Anterior cingulate cortex (tissue), 58 donors: ENCODE data around the gene CFAP299.
"Not testable (repeated sequence)": the region's sequence is repeated elsewhere in the genome, so short reads cannot be mapped to it uniquely, and the experiment has no call there.

Experiments used
- DNase-seq, 58 donors: peaks; one replicate each; lab custom pipeline; 2025; lab: John Stamatoyannopoulos, UW

The CFAP299 gene

DNA sequence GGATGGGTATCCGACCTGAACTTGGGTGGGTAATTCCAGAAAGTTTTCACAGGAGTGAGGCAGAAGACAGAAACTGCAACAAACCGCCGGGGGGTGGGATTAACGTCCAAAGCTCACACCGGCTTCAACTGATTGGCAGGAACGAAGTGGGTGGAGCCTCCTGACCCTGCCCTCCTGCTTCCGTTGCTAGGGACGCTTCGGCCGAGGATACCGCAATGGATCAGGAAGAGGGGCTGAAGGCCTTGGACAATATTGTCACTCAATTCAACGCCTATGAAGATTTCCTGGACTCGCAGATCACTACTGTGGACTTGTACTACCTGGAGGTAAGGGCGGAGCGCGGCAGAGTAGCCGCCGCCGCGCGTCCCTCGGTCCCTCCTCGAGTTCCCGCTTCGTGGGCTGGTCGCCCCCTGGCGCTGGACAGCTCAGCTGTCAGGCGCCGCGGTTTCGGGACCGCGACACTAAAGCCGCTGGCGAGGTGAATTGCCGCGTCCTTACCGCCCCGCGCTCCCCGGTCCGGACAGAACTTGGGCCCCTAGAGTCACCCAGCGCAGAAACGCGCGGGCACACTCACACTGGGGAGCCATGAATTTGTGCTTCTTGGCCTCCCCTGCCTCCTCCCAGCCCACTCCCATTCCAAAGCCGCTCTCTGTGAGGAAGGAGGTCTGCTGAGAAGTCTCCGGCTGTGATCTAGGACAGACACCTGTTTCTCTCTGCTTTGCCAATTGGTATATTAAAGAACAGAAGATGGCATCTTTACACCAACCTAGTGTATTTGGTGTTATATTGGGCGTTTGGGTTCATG lies at the start of gene CFAP299:
CFAP299 (plus strand) TSS at position 177 of the 805 bp plus-strand sequence.
- peak in 49 of 58 donors; percentile 1 to 74 (median 22) for DNase-seq

DNA sequence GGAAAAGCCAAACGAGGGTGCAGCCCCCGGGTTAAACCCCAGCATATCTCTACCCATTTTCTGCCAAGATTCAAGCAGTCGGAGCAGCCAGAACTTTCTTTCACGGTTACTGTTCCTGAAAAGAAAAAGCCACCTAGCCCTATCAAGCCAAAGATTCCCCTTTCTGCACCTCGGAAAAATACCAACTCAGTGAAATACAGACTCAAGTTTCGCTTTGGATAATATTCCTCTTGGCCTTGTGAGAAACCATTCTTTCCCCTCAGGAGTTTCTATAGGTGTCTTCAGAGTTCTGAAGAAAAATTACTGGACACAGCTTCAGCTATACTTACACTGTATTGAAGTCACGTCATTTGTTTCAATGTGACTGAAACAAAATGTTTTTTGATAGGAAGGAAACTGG lies 49.1 kb upstream of the CFAP299 start:
- DNase-seq = no peak

DNA sequence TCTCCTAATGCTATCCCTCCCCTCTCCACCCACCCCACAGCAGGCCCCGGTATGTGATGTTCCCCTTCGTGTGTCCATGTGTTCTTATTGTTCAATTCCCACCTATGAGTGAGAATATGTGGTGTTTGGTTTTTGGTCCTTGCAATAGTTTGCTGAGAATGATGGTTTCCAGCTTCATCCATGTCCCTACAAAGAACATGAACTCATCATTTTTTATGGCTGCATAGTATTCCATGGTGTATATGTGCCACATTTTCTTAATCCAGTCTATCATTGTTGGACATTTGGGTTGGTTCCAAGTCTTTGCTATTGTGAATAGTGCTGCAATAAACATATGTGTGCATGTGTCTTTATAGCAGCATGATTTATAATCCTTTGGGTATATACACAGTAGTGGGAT lies 44.9 kb upstream of the CFAP299 start:
- DNase-seq = not testable (repeated sequence)

DNA sequence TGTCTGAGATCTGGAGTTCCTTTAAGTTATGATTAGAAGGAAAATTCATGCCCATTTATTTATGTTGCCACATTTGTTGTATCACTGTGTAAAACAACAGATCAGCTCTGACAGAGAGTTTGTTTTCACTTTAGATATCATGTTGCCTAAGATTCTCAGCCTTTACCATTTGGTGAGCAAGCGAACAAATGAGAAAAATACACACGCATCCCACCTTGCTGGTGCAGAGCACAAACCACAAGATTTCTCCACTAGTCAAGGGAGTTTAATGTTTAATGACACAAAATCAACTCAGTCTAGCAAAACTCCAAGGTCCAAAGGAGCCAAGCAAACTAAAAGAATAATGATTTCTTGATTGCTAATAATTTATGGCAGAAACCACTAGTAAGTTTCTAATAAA lies 41.3 kb upstream of the CFAP299 start:
- DNase-seq = no peak

DNA sequence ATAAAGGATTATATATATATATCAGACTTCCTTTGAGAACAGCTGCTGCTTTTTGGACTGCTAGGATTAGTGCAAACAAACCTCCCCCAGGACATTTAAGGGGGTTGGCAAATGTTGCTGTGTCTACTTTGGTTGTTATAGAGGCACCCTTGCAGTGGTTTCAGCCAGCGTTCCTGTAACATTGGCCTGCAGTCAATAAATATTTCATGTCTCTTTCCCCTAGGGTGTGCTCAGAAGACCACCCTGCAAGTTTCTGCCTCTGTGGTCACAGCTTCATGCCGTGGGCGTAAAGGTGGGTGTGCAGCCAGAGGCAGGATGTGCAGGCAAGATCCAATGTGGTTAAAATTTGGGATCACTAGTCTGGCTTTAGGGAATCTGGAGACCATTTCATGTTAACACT lies 40.2 kb upstream of the CFAP299 start:
- no peak for DNase-seq

DNA sequence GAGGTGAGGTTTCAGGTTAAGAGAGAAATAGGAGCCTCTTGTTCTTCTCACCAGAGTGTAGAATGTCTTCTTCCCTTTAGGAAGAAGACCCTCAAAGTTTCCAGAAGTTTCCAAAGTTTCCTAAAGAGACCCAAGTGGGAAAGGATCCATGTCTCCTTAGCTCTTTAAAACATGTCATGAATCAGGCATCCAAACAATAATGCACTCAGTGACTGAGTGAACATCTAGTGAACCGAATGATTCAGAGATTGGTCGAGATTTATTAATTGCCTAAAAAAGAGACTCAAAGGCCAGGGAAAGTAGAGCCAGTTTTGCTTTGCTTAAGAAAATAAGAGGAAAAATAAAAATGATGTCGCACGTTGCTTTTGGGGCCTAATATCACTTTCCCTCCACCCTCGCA lies 39.7 kb upstream of the CFAP299 start:
- no peak for DNase-seq

DNA sequence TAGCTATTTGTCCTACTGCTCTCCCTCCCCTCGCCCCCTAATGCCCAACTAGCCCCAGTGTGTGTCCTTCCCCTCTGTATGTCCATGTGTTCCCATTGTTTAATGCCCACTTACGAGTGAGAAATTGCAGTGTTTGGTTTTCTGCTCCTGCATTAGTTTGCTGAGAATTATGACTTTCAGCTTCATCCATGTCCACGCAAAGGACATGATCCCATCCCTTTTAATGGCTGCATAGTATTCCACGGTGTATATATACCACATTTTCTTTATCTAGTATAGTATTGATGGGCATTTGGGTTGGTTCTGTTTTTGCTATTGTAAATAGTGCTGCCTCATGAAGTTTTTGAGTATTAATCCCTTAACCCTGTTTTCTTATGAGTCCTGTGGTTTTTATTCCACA lies 33.6 kb upstream of the CFAP299 start:
- DNase-seq = no peak

DNA sequence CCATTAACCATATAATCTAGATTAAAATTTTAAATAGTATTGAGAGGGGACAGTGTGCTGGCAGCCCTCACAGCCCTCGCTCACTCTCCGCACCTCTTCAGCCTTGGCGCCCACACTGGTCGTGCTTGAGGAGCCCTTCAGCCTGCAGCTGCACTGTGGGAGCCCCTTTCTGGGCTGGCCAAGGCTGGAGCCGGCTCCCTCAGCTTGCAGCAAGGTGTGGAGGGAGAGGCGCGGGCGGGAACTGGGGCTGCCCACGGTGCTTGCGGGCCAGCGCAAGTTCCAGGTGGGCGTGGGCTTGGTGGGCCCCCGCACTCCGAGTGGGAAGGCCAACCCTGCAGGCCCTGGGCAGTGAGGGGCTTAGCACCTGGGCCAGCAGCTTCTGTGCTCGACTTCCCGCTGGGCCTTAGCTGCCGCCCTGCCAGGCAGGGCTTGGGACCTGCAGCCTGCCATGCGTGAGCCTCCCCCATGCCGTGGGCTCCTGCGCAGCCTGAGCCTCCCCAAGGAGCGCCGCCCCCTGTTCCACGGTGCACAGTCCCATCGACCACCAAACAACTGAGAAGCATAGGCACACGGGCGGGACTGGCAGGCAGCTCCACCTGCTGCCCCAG lies 32.8 kb upstream of the CFAP299 start:
- no peak for DNase-seq

DNA sequence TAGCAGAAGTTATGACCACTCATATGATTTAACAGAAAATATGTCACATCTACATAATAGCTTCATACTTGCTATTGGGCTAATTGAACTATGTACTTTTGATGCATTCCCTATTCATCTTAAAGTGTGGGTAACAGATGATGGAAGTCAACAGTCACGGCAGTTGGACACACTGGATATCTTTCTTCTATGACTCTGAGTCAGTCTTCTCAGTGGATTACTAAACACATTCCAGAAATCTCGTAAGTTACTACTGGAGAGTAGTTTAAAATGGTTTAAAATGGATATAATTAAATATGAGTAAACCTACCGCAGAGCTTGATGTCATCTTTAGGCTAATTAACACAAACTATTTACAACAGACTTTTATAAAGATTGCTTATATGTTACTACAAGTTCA lies 30.1 kb upstream of the CFAP299 start:
- no peak for DNase-seq

DNA sequence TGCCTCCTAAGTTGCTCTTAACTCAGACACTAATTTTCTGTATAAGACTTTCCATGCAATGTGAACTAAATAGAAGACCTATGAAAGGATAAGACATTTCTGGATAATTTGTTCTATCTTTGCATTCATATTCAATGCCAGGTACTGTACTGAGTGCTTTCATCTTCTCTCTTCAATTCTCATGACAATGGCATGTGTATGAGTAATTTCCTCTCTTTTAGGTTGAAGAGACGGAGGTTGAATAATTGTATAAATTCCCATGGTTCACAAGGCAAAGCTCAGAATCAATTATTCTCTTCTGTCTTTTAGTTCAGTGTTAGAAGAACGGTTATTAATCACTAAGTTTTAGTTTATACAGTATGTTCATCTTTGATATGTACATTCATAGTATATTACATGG lies 29.3 kb upstream of the CFAP299 start:
- no peak for DNase-seq

DNA sequence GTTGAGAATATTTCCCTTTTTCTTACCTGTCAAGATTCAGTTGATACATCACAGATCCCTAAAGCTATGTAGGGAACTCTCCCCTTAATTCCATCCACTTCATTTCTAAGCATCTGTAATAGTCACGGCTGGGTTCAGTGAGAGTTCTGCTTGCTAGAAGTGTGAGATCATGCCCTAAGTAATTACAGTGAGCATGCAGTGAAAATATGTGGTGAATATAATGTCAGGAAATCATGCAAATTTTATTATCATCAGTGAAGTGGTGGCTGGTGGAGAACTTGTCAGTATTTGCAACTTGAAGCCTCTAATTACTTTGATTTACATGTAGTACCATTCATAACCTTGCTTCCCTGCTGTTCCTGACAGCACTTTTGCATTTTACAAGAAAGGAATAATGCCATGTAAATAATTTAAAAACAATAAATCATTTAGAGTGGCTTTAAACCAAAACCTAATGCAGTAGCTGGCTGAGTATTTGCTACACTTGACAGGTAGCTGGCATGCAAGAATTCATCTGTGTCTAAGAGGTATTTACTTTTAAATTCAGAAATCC lies 28.3 kb upstream of the CFAP299 start:
- no peak for DNase-seq

DNA sequence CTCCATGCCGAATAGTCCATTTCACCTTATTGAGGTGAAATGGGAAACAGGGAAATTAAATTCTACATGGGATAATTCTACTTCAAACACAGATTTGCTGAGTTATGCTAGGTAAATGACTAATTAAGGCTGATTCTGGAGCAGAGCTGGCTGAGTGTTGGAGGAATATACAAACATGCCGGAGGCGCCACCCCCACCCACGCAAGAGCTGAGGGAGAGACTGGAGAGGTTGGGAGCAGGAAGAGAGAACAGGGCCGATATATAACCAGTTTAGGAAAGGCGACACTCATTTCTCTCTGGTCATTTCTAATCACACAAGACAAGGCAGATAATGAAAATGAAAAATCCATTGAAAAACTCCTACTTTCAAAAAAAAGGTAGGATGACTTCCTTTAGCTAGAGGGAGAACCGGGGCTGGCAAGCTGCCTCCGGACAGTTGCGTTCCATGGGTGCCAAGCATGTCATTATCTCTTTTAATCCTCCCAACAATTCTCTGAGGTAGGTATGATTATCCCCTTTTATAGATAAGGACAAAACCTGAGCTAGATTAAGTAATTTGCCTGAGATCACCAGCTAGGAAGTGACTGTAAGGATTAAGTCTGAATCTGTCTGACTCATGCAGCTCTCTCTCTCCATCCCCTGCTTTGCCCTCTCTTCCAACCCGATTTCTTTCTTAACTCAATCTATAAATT lies 27.6 kb upstream of the CFAP299 start:
- peak in 3 of 58 donors; percentile 2 to 4 (median 3) for DNase-seq

DNA sequence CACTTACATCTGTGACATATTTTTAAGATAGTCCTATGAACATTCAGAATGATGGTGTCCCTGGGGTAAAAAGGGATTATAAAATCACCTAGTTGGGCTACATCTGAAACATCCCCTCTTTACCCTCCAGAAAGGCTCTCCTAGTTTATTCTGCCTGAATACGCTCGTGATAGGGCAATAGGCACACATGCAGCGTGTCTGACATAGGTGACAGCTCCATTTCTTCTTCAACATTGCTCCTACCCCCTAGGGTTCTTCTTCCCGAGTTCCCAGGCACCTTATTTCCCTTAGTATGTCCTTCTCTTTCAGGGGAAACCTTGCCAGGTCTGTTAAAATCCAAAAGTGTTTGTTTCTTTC lies 27.1 kb upstream of the CFAP299 start:
- DNase-seq = no peak

DNA sequence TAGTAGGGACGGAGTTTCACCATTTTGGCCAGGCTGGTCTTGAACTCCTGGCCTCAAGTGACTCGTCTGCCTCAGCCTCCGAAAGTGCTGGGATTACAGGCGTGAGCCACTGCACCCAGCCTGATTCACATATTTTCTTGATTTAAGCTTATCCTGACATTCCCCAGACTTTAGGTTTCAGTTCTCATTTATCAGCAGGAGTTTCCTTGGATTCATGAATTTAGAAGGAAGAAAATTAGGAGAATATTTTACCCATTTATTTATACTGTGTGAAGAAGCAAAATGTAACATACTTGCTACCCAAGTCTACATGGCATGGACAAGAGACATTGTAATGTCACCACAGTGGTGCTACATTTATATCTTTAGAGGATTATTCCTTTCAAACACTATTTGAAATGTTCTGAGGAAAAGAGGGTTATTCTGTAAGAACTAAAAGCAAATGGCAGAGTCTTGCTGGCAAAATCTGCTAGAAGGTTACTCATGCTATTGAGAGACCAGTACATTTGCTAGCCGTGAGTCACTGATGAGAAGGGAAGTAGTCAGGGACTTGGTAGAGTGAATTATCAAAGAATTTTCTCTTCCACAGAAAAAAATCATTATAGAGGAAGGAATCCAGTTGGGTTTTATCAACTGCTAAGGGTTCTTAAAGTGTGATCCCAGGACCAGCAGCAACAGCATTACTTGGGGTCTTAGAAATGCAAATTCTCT lies 26.1 kb upstream of the CFAP299 start:
- no peak for DNase-seq

DNA sequence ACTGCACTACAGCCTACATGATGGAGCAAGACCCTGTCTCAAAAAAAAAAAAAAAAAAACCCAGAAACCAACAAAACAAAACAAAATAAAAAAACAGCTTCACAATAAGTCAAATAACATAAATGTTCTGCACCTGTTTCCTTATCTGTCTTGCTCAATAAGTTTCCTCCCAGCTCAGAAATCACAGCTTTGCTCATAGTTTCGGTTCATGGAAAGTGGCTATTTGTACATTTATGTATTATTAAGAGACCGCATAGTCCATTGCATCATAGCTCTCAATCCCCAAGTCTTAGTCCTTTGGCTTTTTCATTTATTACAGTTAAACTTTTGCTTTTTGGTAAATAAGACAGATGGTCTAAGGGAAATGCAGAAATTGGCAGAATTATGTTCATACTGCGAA lies 24.4 kb upstream of the CFAP299 start:
- no peak for DNase-seq

DNA sequence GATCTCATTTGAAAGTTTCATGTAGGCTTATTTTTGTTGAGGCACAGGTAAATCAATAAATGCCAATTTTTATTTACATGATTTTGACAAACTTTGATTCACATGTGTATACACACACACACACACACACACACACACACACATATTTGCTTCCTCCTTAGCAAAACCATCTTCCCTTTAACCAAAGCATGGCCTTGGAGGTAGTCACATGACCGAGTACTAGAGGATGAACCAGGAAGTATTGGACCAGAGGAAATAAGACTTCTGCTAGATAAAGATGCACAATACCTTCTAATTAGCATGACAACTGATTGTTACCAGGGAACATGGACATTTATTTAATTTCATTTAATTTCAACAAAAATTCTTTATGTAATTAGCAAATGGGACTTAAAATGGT lies 23.4 kb upstream of the CFAP299 start:
- no peak for DNase-seq

DNA sequence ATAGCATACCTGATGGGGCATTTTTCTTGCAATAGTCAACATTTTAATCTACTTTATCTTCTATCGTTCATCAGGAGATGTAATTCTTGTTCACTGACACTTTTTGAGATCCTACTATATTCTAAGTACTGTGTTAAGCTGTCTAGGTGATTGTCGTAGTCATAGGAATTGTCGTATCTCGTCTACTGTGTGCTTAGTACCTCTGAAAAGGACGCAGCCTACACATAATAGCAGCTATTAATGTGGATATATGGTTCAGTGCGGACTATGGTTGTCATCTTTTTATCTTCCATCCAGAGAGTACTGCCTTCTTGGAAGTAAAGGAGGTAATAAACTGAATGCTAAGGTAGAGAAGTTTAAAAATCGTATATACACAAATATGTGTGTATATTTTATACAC lies 21.9 kb upstream of the CFAP299 start:
- DNase-seq = no peak

DNA sequence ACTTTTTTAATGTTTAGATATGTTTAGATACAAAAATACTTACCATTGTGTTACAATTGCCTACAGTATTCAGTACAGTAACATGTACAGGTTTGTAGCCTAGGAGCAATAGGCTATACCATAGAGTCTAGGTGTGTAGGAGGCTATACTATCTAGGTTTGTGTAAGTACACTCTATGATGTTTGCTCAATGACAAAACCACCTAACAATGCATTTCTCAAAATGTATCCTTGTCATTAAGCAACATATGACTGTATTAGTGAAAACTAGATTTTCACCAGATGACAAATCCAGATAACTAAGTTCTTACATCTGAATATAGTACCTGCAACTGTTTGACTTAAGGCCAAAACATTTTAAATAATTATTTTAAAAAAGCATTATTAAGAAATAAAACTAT lies 19.7 kb upstream of the CFAP299 start:
- DNase-seq = not testable (repeated sequence)

DNA sequence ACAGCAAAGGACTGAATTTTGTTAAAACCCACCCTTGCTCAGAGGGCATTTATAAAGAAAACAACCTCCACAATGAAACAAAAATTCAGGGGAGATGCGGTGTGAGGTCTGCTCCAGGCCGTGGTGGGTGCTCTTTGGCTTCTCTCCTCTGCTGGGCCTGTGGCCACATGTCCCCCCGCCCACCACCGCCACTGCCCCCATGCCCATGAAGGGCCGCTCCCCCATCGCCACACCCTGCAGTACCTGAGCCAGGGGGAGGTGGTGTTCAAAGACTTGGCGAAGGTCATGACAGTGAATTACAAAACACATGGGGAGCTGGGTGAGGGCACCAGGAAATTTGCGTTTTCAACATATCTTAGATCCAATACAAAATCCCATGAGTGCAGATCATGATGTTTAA lies 14.2 kb upstream of the CFAP299 start:
- DNase-seq = no peak

DNA sequence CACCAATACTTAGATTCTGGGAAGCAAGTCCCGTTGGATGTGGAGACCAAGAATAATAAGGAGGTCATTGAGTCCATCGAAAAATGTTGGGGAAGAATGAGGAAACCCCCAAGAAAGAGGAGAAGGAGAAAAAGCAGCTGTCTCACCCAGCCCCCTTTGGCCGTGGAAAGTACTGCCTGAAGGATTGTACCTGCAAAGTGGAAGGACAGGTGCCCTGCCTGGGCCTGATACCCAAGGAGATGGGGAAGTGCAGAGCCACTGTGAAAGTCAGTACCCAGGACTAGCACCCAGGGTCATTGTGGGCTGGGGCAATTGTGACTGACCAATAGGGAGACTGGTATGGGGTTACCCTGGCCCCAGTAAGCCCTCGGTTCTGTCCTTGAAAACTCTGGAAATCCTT lies 13.8 kb upstream of the CFAP299 start:
- DNase-seq = no peak

DNA sequence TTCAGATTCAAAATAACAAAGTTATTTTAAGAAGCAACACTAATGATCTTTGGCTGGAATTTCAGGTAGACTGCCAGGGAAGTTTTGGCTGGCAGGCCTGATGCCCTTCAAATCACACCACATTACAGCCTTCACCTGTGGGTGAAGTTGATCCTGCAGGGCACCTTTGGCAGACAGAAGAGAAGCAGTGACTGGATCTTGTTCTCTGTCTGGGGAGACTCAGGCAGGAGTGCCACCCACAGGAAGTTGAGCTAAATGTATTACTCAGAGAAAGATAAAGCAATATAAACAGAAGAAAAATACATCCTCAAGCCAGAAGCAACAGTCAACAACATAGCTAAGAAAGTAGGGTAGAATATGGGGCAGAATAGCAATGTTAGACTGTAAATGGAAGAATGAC lies 12.8 kb upstream of the CFAP299 start:
- no peak for DNase-seq
